Mucosa of descending colon (tissue), 3 donors: ENCODE data around the gene SECTM1. TPM values are rescaled to one million over a fixed set of nuclear protein-coding genes. Genes with fewer than 3 reads are reported as not detected.

Experiments used
- ATAC-seq: fragments of 200-7000 bp; cut with Tn5 transposase; one replicate; pipeline ENCODE4 v1.9.1; 2020; ENCODE audit warnings: mild to moderate bottlenecking, moderate library complexity
- DNase-seq, 3 donors: peaks; one replicate each; pipeline ENCODE4 v3.0.0-alpha.2; 2020
- H3K36me3 ChIP-seq: fragments of 200-600 bp; one replicate; pipeline ENCODE4 v1.8.0; 2021; ENCODE audit warnings: low read depth, mild to moderate bottlenecking
- H3K4me1 ChIP-seq: fragments of 200-600 bp; one replicate; pipeline ENCODE4 v1.8.0; 2021; ENCODE audit warnings: low read depth, mild to moderate bottlenecking
- H3K4me3 ChIP-seq: fragments of 200-600 bp; one replicate; pipeline ENCODE4 v1.8.0; 2021; ENCODE audit warnings: mild to moderate bottlenecking
- H3K9me3 ChIP-seq: fragments of 200-600 bp; one replicate; pipeline ENCODE4 v1.8.0; 2021; ENCODE audit warnings: mild to moderate bottlenecking
- CTCF ChIP-seq: fragments of 200-600 bp; IDR thresholded peaks from one replicate; pipeline ENCODE4 v1.8.0; 2022; ENCODE audit warnings: antibody characterized with exemption, mild to moderate bottlenecking
- intact Hi-C, 2 donors: fragments of 100-400 bp; cut with DNase I in 1 of 2; cut with micrococcal nuclease in 1 of 2; formaldehyde crosslinking; loops; one replicate each; pipeline versions ENCODE4 v1.11.0 to v1.11.1; 2022; cut with DNase I, micrococcal nuclease
- total RNA-seq, 3 donors: library from RNA; stranded (reverse); fragmentation: NEBNext Ultra II Directional in 2 of 3; extraction: Animal tissue kit (Norgen Biotek cat#: 25700) in 2 of 3; gene quantifications; one replicate each; pipeline versions ENCODE4 v1.2.1 to v1.2.4, GENCODE V29; 2021 to 2023
- donor health status: DM: no; HTN: no; CAD: no; lungs with moderate emphysema.
- donor health status: DM: no; HTN: no; CAD: no.
- donor health status: DM: no; HTN: yes; CAD: no.

Gene SECTM1
- total RNA-seq, 3 donors from 2014 or later: 127 to 268 (median 213) TPM

- no peak for ATAC-seq
- no peak within 1 kb of the TSS for H3K4me3 ChIP-seq
- peaks cover 3% of the 10 kb centered on the region for H3K4me1 ChIP-seq
- no peak for DNase-seq
- TF ChIP-seq CTCF: no peak
- intact Hi-C loops: loop anchor here in 1 of 2 donors (10.0 kb wide), 1 partner anchor 56 kb away; the partner anchor contains the start of genes HEXD and OGFOD3
- H3K9me3 ChIP-seq: no peaks in the 10 kb centered on the region
- H3K36me3 ChIP-seq: no peaks in the 10 kb centered on the region
Measured at GRCh38 chr17:82358465-82359350, 25.1 kb upstream of the SECTM1 start, which contains the start of gene TEX19. TEX19 (plus strand) TSS chr17:82359247; CDS start chr17:82362151, 2,904 bp downstream.

GRCh38 chr17:82357394-82357793 lies 23.8 kb upstream of the SECTM1 start:
- no peak for TF ChIP-seq CTCF
- H3K4me1 ChIP-seq: peaks cover 3% of the 10 kb centered on the region
- H3K9me3 ChIP-seq: no peaks in the 10 kb centered on the region
- intact Hi-C loops: loop anchor here in 1 of 2 donors (10.0 kb wide), 1 partner anchor 57 kb away; the partner anchor contains the start of genes HEXD and OGFOD3
- ATAC-seq (no peak), DNase-seq (peak in 1 of 3 donors; percentile 38)
- H3K36me3 ChIP-seq: no peaks in the 10 kb centered on the region
- H3K4me3 ChIP-seq: no peak overlapping the region

- Histone ChIP-seq H3K4me1 (peaks cover 3% of the 10 kb centered on the region), H3K4me3 (no peak overlapping the region), H3K36me3 (no peaks in the 10 kb centered on the region), H3K9me3 (no peaks in the 10 kb centered on the region)
- ATAC-seq (peak; percentile 68), DNase-seq (peak in 1 of 3 donors; percentile 58)
- intact Hi-C loops: loop anchor here in 1 of 2 donors (10.0 kb wide), 1 partner anchor 58 kb away; the partner anchor contains the start of genes HEXD and OGFOD3
- no peak for TF ChIP-seq CTCF
Measured at GRCh38 chr17:82356845-82357355, 23.3 kb upstream of the SECTM1 start.

- ATAC-seq (no peak), DNase-seq (peak in 1 of 3 donors; percentile 48)
- no peak for TF ChIP-seq CTCF
- intact Hi-C loops: loop anchor here in 1 of 2 donors (10.0 kb wide), 1 partner anchor 59 kb away; the partner anchor contains the start of genes HEXD and OGFOD3
- Histone ChIP-seq H3K36me3 (no peaks in the 10 kb centered on the region), H3K4me3 (no peak overlapping the region), H3K4me1 (peaks cover 3% of the 10 kb centered on the region), H3K9me3 (no peaks in the 10 kb centered on the region)
Measured at GRCh38 chr17:82355770-82356427, 22.3 kb upstream of the SECTM1 start.

GRCh38 chr17:82354804-82355308 lies 21.3 kb upstream of the SECTM1 start:
- Histone ChIP-seq H3K4me1 (peaks cover 3% of the 10 kb centered on the region), H3K36me3 (no peaks in the 10 kb centered on the region), H3K9me3 (no peaks in the 10 kb centered on the region), H3K4me3 (no peak overlapping the region)
- DNase-seq: peak in 1 of 3 donors; percentile 28
- no peak for TF ChIP-seq CTCF
- no peak for ATAC-seq
- intact Hi-C loops: loop anchor here in 1 of 2 donors (10.0 kb wide), 1 partner anchor 60 kb away; the partner anchor contains the start of genes HEXD and OGFOD3
